T follicular helper cell (primary cell): ENCODE results near the gene RAPGEF4.

Source experiments
- DNase-seq: peaks from one replicate; pipeline ENCODE4 v3.0.0-alpha.2; 2020; ENCODE audit warnings: low read depth

RAPGEF4 gene

GRCh38 chr2:172861098-172861497 lies 125.5 kb downstream of the RAPGEF4 start:
- no peak for DNase-seq

GRCh38 chr2:172861656-172862476 lies 126.2 kb downstream of the RAPGEF4 start:
- no peak for DNase-seq

GRCh38 chr2:172863341-172863740 lies 127.7 kb downstream of the RAPGEF4 start:
- no peak for DNase-seq

- DNase-seq: no peak
Measured at GRCh38 chr2:172864182-172864581, 128.5 kb downstream of the RAPGEF4 start.

- no peak for DNase-seq
Measured at GRCh38 chr2:172865422-172865821, 129.8 kb downstream of the RAPGEF4 start.

GRCh38 chr2:172869861-172870260 lies 134.2 kb downstream of the RAPGEF4 start:
- DNase-seq: no peak

- DNase-seq: no peak
Measured at GRCh38 chr2:172870396-172870795, 134.8 kb downstream of the RAPGEF4 start.

GRCh38 chr2:172877826-172878225 lies 142.2 kb downstream of the RAPGEF4 start:
- DNase-seq: no peak

- DNase-seq: no peak
Measured at GRCh38 chr2:172878260-172878659, 142.6 kb downstream of the RAPGEF4 start.

GRCh38 chr2:172884336-172884735 lies 148.7 kb downstream of the RAPGEF4 start:
- no peak for DNase-seq

- DNase-seq: no peak
Measured at GRCh38 chr2:172885996-172886395, 150.4 kb downstream of the RAPGEF4 start.

- DNase-seq: no peak
Measured at GRCh38 chr2:172887280-172887679, 151.6 kb downstream of the RAPGEF4 start.

GRCh38 chr2:172888714-172889669 lies 153.3 kb downstream of the RAPGEF4 start:
- no peak for DNase-seq

GRCh38 chr2:172889768-172890430 lies 154.3 kb downstream of the RAPGEF4 start:
- DNase-seq: no peak

- DNase-seq: no peak
Measured at GRCh38 chr2:172893111-172893510, 157.5 kb downstream of the RAPGEF4 start.

- no peak for DNase-seq
Measured at GRCh38 chr2:172893671-172894070, 158.0 kb downstream of the RAPGEF4 start.

- no peak for DNase-seq
Measured at GRCh38 chr2:172894689-172895387, 159.2 kb downstream of the RAPGEF4 start.

GRCh38 chr2:172896661-172897081 lies 161.0 kb downstream of the RAPGEF4 start:
- no peak for DNase-seq

GRCh38 chr2:172900871-172901270 lies 165.2 kb downstream of the RAPGEF4 start:
- DNase-seq: no peak

- no peak for DNase-seq
Measured at GRCh38 chr2:172901913-172902312, 166.3 kb downstream of the RAPGEF4 start.

GRCh38 chr2:172904236-172904635 lies 168.6 kb downstream of the RAPGEF4 start:
- no peak for DNase-seq
